GM15510 (cell line): Measurements from ENCODE around the gene AFAP1.

Experiments
- POLR2A ChIP-seq: IDR thresholded peaks from 3 replicates; pipeline ENCODE4 v1.6.1; 2011; ENCODE audit warnings: borderline replicate concordance; ENCODE audit not compliant: insufficient read length; ENCODE audit errors: extremely low read depth

Gene AFAP1

DNA sequence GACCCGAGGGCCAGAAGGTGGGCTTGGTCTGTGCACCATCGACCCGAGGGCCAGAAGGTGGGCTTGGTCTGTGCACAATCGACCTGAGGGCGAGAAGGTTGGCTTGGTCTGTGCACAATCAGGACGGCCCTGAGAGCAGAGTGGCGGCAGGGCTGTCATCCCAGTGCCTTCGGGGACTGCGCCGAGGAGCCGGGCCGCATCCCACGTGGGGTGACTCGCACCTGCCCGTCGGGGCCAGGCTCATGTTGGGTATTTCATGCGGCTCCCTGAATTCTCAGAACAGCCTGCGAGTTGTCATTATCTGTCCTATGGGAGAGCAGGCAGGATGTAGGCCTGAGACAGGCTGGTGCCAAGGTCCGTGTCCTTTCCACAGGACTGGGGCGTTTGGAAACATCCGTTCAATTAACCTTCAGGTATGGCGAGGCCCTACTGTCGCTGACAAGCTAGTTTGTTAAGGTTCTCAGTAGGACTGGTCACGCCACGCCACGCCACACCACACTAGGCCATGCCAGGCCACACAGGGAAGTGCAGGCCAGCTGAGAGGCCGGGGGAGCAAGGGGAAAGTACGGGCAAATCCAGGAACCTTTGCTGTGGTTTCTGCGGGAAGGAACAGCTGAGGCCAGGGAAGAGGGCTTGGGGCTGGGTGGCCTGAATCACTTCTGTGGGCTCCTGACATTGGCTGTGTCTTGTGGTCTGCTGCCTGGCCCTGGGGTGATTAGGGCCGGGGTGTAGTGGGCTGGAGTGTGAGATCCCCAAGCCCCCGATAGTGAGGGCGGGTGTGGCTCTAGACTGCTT lies 182.9 kb downstream of the AFAP1 start:
- TF ChIP-seq POLR2A = no peak

DNA sequence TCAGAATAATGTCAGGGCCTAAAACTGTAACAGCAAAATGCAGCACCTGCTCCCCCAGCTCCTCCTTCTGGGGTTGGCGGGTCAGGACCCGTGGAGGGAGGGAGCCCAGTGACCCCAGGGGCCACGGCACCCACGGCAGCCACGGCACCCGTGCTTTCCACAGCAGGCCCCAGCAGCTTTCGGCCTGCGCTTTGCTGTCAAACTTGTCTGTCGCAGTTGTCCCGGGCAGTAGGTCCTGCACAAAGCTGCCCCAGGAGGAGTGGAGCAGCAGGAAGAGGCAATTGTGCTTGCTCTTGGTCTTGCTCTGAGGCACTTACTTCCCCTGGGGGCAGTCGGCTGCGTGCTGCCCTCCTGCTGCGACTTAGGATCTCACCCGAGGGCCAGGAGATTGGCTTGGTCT lies 183.6 kb downstream of the AFAP1 start:
- no peak for TF ChIP-seq POLR2A

DNA sequence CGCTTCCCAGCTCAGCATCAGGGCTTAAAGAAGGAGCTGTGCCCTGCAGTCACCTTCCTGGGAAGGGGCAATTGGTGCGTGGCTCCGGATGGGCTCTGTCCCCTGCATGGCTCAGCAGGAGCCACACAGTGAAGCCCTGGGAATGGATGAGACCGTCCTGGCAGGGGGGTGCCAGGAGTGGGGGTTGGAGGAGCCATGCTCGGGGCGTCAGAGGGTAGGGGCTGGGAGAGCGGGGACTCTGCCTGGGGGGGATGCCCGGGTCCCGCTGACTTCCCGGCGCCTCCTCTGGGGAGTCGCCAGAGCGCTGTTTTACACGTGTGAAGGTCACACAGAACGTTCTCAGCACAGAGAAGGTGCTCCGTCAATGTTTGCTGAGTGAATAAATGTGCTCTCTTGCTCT lies 184.1 kb downstream of the AFAP1 start:
- no peak for TF ChIP-seq POLR2A

DNA sequence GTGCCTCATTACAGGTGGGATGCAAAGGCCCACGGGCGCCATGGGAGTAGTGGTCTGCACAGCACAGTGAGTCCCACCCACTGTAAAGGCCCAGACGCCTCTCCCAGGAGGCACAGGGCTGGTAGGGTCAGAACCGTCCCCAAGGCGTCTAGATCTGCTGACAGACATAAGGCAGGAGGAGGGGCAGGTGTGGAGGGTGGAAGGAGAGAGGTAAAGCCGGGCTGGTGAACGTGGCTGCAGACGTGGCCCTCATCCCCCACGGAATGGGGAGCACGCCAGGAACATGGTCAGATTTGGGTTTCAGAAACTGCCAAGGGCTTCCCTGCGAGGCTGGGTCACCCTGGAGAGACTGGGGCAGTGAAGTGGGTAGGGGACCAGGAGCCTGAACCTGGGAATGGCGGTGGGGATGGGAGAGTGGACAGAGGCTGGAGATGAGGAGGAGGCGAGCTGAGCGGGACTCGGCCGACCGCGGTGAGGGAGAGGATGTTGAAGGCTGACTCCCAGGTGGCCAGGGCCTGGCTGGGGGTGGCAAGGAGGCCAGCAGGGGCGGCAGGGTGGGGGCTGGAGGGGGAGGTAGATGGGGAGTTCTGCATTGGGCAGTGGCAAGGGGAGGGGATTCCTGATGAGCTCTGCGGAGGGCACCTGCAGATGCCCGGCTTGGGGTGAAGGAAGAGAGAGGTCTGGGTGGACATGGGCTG lies 184.9 kb downstream of the AFAP1 start:
- TF ChIP-seq POLR2A = no peak

DNA sequence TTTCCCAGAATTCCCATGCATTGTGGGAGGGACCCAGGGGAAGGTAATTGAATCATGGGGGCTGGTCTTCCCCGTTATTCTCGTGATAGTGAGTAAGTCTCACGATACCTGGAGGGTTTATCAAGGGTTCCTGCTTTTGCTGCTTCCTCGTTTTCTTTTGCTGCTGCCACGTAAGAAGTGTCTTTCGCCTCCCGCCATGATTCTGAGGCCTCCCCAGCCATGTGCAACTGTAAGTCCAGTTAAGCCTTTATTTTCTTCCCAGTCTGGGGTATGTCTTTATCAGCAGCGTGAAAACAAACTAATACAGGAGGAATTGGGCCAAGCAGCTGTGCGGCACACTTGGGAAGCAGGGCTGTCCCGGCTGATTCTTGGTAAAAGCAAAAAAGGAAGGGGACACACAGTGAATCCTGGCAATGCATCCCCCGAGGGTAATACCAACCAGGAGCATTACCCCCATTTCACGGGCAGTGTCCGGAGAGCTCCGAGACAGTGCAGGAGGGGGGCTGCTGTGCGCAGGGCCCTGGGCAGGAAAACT lies 185.7 kb downstream of the AFAP1 start:
- no peak for TF ChIP-seq POLR2A

DNA sequence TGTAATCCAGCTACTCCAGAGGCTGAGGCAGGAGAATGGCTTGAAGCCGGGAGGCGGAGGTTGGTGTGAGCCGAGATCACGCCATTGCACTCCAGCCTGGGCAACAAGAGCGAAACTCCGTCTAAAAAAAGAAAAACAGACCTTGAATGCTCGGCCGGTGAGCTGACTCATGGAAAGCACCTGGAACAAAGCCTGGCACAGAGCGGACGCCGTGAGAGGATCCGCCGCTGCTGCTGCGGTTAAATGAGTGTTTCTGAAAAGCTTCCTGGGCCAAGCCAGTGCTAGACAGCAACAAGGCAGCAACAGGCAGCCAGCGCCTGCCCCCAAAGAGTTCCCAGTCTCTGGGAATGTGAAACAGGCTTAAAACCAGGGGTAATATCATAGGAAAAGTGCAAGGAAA lies 186.4 kb downstream of the AFAP1 start:
- TF ChIP-seq POLR2A = no peak

DNA sequence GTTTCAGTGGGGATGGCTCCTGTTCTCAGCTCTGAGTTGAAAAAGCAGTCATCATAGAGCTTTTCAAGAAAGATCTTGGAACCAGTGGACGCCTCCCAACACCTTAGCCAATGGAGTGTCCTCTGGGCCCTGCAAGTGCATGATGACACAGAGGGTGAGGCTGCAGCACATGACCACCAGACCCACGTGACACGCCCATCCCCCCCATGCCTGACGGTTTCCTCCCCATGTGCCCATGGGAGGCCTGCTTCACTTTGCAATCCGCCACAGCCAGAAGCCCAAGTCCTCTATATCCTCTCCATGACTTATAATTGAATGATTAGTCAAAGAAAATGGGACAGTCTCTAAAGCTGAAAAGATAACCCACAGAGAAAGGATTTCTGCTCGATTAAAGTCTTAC lies 187.0 kb downstream of the AFAP1 start:
- no peak for TF ChIP-seq POLR2A

DNA sequence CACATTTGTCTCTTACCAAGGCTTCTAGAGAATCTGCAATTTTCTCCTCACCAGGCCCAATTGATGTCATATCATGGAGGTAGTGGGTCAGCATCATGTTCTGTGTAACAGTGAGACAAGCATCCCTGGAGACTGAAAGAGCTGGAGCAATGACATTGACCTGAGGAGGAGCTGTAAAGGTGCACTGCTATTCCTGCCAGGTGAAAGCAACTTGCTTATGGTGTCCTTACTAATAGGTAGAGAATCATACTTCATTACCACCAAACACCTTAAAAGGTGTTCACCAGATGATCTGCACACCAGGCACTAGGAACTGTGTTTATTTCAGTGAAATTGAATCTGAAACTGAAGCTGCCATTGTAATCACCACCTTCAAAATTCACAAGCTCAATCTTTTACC lies 188.7 kb downstream of the AFAP1 start:
- no peak for TF ChIP-seq POLR2A

DNA sequence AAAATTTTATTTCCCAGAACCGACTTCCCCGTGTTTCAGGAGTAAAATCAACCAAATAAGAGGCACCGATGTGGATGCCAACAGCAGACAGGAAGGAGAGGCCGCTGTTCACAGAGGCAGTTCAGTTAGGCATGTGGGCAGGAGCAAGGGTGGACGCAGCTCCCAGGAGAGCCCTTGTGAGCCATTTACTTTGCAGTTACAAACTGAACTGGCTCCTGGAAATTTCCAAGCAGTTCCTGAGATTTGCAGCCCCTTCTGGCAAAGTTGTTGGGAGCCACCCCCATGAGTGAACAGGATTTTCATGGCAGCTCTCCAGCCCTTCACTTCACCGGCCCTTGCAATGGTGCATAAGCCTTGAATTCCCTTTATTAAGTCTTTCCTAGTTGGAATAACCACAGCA lies 189.1 kb downstream of the AFAP1 start:
- TF ChIP-seq POLR2A = no peak

DNA sequence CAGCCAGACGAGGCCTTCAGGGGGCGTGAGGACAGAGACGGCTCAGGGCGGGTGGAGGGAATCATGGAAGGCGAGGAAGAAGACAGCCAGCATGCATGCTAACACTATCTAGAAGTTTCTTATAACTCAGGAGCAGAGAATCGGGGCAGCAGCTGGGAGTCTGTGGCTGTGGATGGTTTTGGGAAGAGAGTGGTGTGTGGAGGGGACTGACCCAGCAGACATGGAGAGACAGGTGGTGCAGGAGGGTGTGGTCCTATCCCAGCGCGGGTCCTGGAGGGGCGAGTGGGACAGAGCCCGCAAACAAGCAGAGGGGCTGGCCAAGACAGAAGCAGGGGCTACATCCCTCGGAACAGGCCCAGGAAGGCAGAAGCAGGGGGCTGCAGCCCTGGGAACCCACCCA lies 192.1 kb downstream of the AFAP1 start:
- no peak for TF ChIP-seq POLR2A

DNA sequence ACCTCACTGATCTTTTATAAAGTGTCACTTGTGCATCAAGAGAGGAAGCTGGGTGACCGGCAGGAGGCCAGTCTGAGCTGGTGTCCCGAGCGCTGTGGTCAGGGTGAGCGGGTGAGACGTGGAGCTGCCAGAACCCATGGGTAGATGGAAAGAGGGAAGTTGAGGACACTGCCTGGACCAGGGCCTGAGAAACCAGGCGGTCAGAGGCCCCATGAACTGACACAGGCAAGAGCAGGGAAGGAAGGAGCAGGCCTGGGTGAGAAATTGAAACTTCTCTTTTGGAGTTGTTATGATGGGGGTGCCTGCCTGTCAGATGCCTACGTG lies 192.6 kb downstream of the AFAP1 start:
- TF ChIP-seq POLR2A = no peak

DNA sequence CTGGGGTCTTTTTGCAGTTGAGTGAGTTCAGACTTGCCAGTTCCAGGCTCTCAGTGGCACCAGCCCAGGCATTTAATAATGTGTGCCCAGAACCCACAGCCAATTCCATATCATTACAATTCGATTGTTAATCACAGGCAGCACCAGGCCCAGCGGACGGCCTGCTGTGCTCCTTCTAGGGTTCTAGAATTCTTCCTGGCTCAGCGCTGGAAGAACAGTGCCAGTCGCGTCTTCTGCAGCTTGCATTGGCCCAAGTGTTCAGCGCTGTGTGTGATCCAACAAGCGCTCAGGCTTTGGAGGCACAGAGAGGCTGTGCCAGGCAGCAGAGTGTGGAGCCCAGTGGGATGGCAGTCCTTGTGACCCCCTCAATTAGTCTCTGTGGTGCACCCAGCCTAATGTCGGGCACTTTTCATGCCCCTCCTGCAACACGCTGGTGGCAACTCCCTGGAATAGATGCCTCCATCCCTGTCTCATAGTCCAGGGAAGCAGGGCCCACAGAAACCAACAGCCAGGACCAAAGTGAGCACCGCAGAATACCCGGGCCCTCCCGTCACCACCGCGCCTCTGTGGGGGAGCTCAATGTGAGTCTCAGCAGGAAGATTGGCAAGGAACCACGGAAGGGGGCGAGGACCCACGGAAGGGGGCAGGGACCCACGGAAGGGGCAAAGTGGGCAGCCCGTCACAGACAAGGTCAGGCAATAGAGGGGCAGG lies 193.2 kb downstream of the AFAP1 start:
- no peak for TF ChIP-seq POLR2A

DNA sequence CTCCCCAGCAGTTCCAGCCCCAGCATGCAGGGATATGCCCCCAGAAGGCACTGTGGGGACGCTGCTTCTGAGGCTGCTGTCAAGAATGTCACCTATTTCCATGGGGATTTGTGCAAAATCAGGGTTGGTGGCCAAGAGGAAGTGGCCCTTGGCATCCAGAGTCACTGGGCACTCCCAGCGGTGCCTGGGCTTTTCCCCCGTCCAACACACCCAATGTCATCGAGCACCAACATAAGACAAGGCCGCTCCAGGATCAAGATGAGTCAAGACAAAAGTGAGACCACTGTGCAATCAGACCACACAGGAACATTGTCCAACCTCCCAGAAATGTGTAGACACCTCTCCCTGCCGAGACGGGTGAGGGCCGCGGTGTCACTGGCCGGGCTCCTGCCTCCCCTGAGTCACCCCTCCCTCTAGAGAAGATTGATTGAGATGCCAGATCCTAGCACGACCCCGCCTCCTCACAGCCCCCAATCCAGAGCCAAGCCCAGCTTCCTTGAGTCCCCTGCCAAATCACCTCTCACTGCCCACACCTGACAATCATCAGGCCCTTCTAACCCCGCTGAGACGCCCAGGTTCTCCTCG lies 194.3 kb downstream of the AFAP1 start:
- no peak for TF ChIP-seq POLR2A

DNA sequence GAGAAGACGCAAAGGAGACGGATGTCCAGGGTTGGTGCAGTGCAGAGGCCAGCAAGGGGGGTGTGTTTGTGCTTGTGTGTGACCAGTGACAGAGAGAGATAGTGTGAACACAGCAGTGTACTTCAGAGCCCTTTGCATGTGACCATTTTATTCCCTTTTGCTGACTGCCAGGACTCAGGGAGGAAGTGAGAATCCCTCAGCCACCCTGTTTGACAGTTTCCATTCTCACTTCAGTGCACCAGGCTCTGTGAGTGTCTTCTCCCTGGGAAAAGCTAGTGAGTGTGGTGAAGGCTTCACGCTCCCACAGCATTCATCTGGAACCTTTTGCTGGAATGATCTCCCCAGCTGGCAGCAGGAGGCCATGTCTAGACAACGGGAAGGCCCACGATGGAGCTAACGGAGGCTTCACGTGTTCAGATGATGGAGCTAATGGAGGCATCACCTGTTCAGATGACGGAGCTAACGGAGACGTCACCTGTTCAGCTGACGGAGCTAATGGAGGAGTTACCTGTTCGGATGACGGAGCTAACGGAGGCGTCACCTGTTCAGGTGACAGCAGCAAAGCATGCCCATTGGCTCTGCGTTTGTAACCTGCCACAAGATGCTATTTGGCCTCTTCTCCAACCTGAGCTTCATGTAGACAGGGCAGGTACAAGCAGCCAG lies 195.4 kb downstream of the AFAP1 start:
- no peak for TF ChIP-seq POLR2A
